Measurements from ENCODE around the gene OPTN.
"Not testable (repeated sequence)": the region's sequence is repeated elsewhere in the genome, so short reads cannot be mapped to it uniquely, and the experiment has no call there.

OPTN gene

GRCh38 chr10:13091801-13092200 lies 8.2 kb upstream of the OPTN start:
- DNase-seq, result no peak

GRCh38 chr10:13092291-13093102 lies 7.5 kb upstream of the OPTN start:
- DNase-seq, result peak; percentile 0

- not testable (repeated sequence) for DNase-seq
Observed at GRCh38 chr10:13094082-13094481, 5.9 kb upstream of the OPTN start.

- DNase-seq, result no peak
Observed at GRCh38 chr10:13095094-13095493, 4.9 kb upstream of the OPTN start.

GRCh38 chr10:13095929-13096328 lies 4.0 kb upstream of the OPTN start:
- no peak for DNase-seq

GRCh38 chr10:13099144-13099665 lies 758 bp upstream of the OPTN start:
- no peak for DNase-seq

- no peak for DNase-seq
Observed at GRCh38 chr10:13100349-13101294, 659 bp downstream of the OPTN start.

- no peak for DNase-seq
Observed at GRCh38 chr10:13102002-13102794, 2.2 kb downstream of the OPTN start.

- no peak for DNase-seq
Observed at GRCh38 chr10:13103554-13103953, 3.6 kb downstream of the OPTN start.

- no peak for DNase-seq
Observed at GRCh38 chr10:13104697-13105096, 4.7 kb downstream of the OPTN start.

- DNase-seq, result no peak
Observed at GRCh38 chr10:13105184-13105583, 5.2 kb downstream of the OPTN start.

- DNase-seq, result no peak
Observed at GRCh38 chr10:13106387-13107045, 6.6 kb downstream of the OPTN start.

- no peak for DNase-seq
Observed at GRCh38 chr10:13110908-13111307, 10.9 kb downstream of the OPTN start.

- DNase-seq, result no peak
Observed at GRCh38 chr10:13113544-13113943, 13.6 kb downstream of the OPTN start.

GRCh38 chr10:13115832-13116803 lies 16.2 kb downstream of the OPTN start:
- DNase-seq, result no peak

GRCh38 chr10:13117841-13118783 lies 18.1 kb downstream of the OPTN start:
- no peak for DNase-seq

GRCh38 chr10:13118784-13119410 lies 18.9 kb downstream of the OPTN start:
- no peak for DNase-seq

- no peak for DNase-seq
Observed at GRCh38 chr10:13120786-13121499, 21.0 kb downstream of the OPTN start.

GRCh38 chr10:13121500-13121854 lies 21.5 kb downstream of the OPTN start:
- no peak for DNase-seq

Measured in NCI-H1417 treated with DMSO at 0.1 percent for 48 hours (cell line).